Head of caudate nucleus (tissue), 42 donors: ENCODE measurements around the gene ADAMTS12.

Experiments used
- DNase-seq, 42 donors: peaks; one replicate each; pipeline versions ENCODE4 v3.0.0 to v3.0.0-alpha.2; 2020 to 2021; ENCODE audit warnings: mixed read lengths in 7 of 42
- intact Hi-C: fragments of 100-400 bp; cut with DNase I; formaldehyde crosslinking; loops from one replicate; pipeline ENCODE4 v1.15.0; 2022

Gene ADAMTS12

GRCh38 chr5:33857037-33857436, 34.8 kb downstream of the ADAMTS12 start:
- DNase-seq, result no peak
- intact Hi-C loops, result no loop called here

- intact Hi-C loops, result no loop called here
- DNase-seq, result no peak
Observed at GRCh38 chr5:33855396-33855795, 36.4 kb downstream of the ADAMTS12 start.

GRCh38 chr5:33854733-33855151, 37.0 kb downstream of the ADAMTS12 start:
- DNase-seq, result no peak
- intact Hi-C loops, result no loop called here

DNA sequence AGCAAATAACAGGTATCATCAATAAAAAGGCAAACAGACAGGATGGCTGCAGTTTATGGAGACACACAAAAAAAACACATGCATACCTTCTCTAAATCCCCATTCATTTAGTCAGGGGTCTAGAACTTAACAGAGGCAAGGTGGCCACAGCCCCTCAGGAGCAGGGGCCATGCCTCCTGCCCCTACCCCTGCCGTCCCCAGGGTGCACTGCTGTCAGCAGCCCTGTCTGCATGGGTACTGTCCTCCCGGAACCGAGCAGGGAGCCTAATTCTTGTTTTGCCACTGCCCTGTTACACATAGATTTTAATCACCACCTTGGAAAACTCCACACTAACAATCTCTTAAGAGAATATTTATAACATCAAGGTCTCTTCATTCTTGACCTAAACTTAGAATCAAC, 39.0 kb downstream of the ADAMTS12 start:
- DNase-seq, result no peak
- intact Hi-C loops, result no loop called here

DNA sequence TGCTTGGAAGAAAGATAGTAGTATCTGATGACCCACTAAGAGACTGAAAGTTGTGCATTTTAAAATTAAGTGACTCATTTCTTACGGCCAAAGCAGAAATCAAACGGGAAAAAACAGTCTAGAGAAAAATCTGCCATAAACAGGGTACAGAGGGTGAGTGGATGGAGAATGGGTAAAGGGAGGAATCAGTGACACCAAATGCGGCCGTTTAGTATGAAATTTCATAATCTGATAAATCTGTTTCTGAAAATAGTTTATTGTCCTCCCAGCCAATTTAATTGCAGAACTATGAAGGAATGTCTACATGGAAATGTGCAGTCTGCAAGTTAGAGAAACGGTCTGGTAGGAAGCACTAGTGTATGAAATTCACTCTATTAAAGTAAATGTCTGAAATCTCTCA, 39.5 kb downstream of the ADAMTS12 start:
- intact Hi-C loops, result no loop called here
- DNase-seq, result no peak

- no peak for DNase-seq
- intact Hi-C loops, result no loop called here
Observed at GRCh38 chr5:33850100-33850594, 41.6 kb downstream of the ADAMTS12 start.

DNA sequence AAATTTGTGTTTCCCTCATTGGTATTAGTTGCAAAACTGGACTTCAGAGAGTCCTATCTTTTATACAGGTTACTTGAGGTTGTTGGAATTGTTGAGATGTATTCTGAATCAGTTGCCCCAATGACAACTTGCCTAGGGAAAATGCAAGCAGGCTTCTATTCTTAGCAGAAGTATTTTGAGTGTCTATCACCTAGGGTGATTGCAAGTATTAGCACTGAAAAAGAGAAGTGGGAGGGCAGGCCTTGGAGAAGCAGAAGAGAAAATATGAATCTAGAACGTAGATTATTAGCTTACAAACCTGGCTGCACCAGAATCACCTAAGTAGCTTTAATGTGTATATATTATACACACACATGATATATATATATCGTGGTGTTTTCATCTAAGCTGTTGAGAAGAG, 43.2 kb downstream of the ADAMTS12 start:
- intact Hi-C loops, result no loop called here

DNA sequence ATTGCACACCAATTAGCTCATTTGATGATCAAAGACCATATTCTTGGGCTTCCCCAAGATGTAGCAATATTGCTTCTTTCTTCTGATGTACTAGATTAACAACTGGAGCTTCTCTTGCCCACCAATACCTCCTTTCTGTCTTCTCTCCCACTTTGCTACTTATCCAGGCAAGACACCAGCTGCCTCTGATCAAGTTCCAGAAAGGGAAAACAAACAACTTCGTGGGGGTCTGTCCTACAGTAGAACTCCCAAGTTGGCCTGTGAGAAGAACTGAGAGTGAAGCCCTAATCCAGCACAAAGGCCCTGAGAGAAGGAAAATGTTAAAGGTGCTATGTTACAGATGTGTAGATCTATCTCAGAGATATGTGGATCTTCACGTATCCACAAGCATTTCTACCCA, 44.9 kb downstream of the ADAMTS12 start:
- intact Hi-C loops, result no loop called here
- DNase-seq, result no peak

More for the DNA sequence above, 43.2 kb downstream of the ADAMTS12 start:
- peak in 10 of 42 donors; percentile 7 to 71 (median 19) for DNase-seq

- intact Hi-C loops, result no loop called here
Observed at GRCh38 chr5:33843579-33843978, 48.2 kb downstream of the ADAMTS12 start.

GRCh38 chr5:33842456-33842855, 49.3 kb downstream of the ADAMTS12 start:
- no peak for DNase-seq
- intact Hi-C loops, result no loop called here

More at GRCh38 chr5:33843579-33843978, 48.2 kb downstream of the ADAMTS12 start:
- DNase-seq, result no peak

GRCh38 chr5:33841891-33842290, 49.9 kb downstream of the ADAMTS12 start:
- intact Hi-C loops, result no loop called here
- DNase-seq, result no peak

- DNase-seq, result no peak
- intact Hi-C loops, result no loop called here
Observed at GRCh38 chr5:33840927-33841547, 50.8 kb downstream of the ADAMTS12 start.

DNA sequence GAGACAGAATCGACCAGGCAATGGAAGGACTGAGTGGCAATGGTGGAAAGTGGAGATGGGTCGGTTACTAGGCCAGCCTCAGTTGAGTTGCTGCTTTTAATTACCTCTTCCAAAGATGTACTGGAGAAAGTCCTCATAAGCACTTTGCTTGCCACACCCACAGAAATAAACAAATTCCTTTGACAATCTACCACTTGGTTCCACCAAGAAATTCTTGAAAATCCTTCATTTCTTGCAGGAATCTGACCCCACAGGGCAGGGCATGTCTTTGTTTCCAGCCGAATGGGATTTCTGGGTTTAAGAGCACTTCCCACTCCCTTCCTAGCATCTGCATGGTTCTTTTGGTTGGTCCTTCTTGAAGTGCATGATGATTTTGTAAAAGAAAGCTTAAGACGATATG, 54.5 kb downstream of the ADAMTS12 start:
- no peak for DNase-seq
- intact Hi-C loops, result no loop called here

- no peak for DNase-seq
- intact Hi-C loops, result no loop called here
Observed at GRCh38 chr5:33834334-33834733, 57.5 kb downstream of the ADAMTS12 start.

- no peak for DNase-seq
- intact Hi-C loops, result no loop called here
Observed at GRCh38 chr5:33833237-33833575, 58.6 kb downstream of the ADAMTS12 start.

GRCh38 chr5:33832404-33833236, 59.2 kb downstream of the ADAMTS12 start:
- intact Hi-C loops, result no loop called here
- no peak for DNase-seq

DNA sequence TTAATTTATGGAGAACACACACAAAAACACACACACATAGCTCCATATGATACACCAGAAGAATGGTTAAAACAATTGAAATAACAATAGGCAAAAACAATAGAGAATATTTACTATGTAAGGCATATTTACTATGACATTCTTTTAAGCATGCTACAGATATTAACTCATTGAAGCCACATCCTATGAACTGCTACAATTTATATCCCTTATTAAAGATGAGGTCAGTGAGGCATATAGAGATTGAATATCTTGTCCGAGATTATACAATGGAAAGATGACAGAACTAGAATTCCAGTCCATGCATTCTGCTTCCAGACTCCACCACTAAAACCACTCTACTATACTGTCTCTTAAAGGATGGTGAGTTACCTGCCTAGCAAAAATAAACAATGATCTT, 60.7 kb downstream of the ADAMTS12 start:
- no peak for DNase-seq
- intact Hi-C loops, result no loop called here

- intact Hi-C loops, result no loop called here
Observed at GRCh38 chr5:33829430-33829829, 62.4 kb downstream of the ADAMTS12 start.

GRCh38 chr5:33828626-33829308, 63.0 kb downstream of the ADAMTS12 start:
- intact Hi-C loops, result no loop called here
- no peak for DNase-seq

More at GRCh38 chr5:33829430-33829829, 62.4 kb downstream of the ADAMTS12 start:
- DNase-seq, result no peak

- intact Hi-C loops, result no loop called here
- DNase-seq, result no peak
Observed at GRCh38 chr5:33827885-33828284, 63.9 kb downstream of the ADAMTS12 start.
